ENCODE results near the gene CDC20.

The CDC20 gene

DNA sequence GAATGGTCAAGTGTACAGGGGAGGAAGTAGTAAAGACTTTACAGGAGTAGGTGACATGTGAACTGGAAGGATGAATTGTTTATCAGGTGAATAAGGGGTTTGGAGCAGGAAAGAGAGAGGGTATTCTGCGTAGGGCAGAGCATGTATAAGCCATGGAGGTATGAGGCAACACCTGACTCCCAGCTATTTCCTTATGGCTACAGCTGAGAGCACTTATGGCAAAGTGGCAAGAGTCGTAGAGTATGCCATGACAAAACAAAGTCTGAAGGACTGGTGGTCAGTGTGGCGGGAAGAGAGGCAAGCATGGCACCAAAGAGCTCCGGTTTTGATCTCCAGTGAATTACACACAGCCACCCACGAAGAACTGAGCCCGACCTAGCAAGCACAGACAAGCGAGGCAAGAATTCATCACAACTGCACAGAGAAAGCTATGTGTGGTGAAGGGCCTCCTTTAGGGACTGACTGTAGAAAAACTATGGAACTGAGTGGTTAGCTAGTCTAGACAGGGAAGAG, 18.0 kb downstream of the CDC20 start:
- H3K27me3 Mint-ChIP-seq = no peaks in the 10 kb centered on the region
- peaks cover 37% of the 10 kb centered on the region for H3K36me3 Mint-ChIP-seq (ENCODE audit: low read depth)
- H3K4me3 Mint-ChIP-seq = no peak overlapping the region
- DNase-seq = no peak
- H3K9me3 Mint-ChIP-seq = no peaks in the 10 kb centered on the region
- H3K4me1 Mint-ChIP-seq (ENCODE audit: low read depth) = peaks cover 11% of the 10 kb centered on the region
- no peak overlapping the region for H3K27ac Mint-ChIP-seq

DNA sequence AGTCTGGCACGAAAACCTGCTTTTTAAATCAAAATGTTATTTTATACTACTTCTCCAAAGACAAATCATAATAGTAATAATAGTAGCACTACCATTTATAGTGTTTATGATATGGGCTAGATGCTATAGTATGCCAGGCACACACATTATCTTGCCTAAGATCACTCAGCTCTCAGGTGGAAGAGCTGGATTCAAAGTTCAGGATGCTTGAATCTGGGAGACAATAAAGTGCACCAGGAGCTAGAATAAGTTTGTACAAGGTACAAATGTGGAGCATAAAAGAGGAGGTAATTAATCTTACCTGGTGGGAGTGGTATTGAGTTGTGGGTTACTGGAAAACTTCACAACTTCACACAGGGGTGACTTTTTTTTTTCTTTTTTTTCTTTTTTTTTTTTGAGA, 19.1 kb downstream of the CDC20 start:
- no peak overlapping the region for H3K4me3 Mint-ChIP-seq

DNA sequence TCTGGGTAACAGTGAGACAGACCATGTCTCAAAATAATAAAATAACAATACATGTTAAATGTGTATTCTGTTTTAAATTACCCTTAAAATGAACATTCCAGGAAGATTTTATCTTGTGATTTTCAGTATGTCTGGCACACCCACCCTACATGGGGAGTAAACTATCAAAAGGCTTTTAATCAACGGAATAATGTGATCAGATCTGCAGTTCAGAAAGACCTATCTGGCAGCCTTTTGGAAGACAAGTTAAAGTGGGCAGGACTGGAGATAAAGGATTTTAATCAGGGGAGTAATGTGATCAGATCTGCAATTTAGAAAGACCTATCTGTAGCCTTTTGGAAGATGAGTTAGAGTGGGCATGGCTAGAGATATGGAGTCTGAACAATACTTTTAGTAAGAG, 20.7 kb downstream of the CDC20 start:
- no peaks in the 10 kb centered on the region for H3K27me3 Mint-ChIP-seq
- no peaks in the 10 kb centered on the region for H3K9me3 Mint-ChIP-seq
- H3K27ac Mint-ChIP-seq = no peak overlapping the region
- no peak for DNase-seq
- no peak overlapping the region for H3K4me3 Mint-ChIP-seq
- peaks cover 62% of the 10 kb centered on the region for H3K36me3 Mint-ChIP-seq (ENCODE audit: low read depth)
- H3K4me1 Mint-ChIP-seq (ENCODE audit: low read depth) = peaks cover 14% of the 10 kb centered on the region

More for the DNA sequence above, 19.1 kb downstream of the CDC20 start:
- H3K4me1 Mint-ChIP-seq (ENCODE audit: low read depth) = peaks cover 14% of the 10 kb centered on the region
- no peak overlapping the region for H3K27ac Mint-ChIP-seq
- H3K36me3 Mint-ChIP-seq (ENCODE audit: low read depth) = peaks cover 46% of the 10 kb centered on the region
- H3K9me3 Mint-ChIP-seq = no peaks in the 10 kb centered on the region
- no peaks in the 10 kb centered on the region for H3K27me3 Mint-ChIP-seq
- DNase-seq = no peak

DNA sequence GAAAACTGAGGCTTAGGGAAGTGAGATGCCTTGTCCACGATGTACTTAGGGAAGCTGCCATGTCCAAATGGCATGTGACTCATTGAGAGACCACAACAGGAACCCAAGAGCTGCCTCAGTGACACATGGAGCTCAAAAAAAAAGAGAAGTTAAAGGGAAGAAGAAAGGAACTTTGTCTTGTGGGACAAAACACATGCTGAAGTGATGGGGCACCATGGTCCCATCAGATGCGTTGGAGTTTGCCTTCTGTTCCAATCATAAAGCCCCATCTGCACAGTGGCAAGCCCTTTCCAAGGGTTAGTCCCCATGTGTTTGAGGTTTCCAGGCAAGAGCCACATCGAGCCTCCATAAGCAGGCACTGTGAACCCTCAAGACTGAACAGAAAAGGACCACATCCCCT, 22.8 kb downstream of the CDC20 start:
- Mint-ChIP-seq H3K4me1 (ENCODE audit: low read depth) (peaks cover 11% of the 10 kb centered on the region), H3K36me3 (ENCODE audit: low read depth) (peaks cover 81% of the 10 kb centered on the region), H3K27ac (peak overlapping the region; percentile 39), H3K27me3 (no peaks in the 10 kb centered on the region), H3K9me3 (no peaks in the 10 kb centered on the region), H3K4me3 (no peak overlapping the region)
- DNase-seq = no peak

DNA sequence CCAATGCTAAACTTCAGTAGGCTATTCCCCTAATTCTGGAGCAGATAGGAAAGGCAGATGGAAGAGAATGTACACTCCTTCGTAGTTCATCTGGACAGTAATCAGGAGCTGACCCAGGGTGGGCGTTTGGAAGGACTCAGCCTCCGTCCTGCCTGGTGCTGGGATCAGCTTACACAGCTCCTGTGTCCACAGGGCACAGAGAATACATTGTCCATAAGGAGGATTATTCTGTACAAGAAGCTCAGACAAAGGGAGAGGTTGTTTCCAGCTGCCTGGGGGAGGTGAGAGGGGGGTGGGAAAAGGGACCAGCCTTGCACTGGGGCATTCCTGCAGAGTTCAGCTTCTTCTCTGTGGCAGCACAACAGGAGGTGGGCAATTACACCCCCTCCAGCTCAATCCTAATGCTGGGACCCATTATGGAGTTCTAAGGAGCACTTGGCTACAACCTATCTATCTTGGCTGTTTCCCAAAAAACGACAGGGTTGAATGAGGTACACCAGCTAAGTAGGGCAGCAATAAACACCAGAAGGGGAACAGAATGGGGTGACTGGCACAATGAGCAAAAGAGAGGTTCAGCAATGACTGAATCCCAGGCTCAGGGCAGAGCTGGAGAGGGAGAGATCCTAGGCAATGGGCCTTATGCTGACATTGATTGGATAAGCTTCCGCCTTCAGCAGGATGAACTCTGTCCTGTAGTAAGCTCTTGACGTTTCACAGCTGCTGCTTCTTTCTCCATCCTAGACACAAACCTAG, 23.4 kb downstream of the CDC20 start:
- H3K9me3 Mint-ChIP-seq = no peaks in the 10 kb centered on the region
- no peak overlapping the region for H3K4me3 Mint-ChIP-seq
- peak overlapping the region; percentile 42 for H3K27ac Mint-ChIP-seq
- no peaks in the 10 kb centered on the region for H3K27me3 Mint-ChIP-seq
- H3K36me3 Mint-ChIP-seq (ENCODE audit: low read depth) = peaks cover 87% of the 10 kb centered on the region
- DNase-seq = no peak
- peaks cover 11% of the 10 kb centered on the region for H3K4me1 Mint-ChIP-seq (ENCODE audit: low read depth)

DNA sequence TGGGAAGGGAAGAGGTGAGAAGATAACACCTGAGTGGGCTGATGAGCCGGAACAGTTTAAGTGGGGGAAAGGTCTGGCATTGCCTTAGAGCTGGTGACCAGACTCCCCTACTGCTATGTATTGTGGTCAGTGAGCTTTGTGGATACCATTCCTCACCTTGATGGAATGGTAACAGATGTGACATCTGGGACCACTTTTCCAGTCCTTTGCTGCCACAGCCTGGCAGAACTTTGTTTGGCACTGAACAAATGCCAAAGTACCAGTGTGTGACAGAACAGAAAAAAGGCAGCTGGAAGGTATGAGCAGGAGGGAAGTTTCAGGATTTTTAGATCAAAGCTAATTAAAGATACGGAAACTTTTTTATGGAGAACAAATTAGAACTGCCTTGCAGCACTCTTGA, 24.7 kb downstream of the CDC20 start:
- H3K4me3 Mint-ChIP-seq = no peak overlapping the region
- H3K36me3 Mint-ChIP-seq (ENCODE audit: low read depth) = peaks cover 87% of the 10 kb centered on the region
- no peaks in the 10 kb centered on the region for H3K9me3 Mint-ChIP-seq
- no peaks in the 10 kb centered on the region for H3K27me3 Mint-ChIP-seq
- DNase-seq = no peak
- peaks cover 21% of the 10 kb centered on the region for H3K4me1 Mint-ChIP-seq (ENCODE audit: low read depth)
- H3K27ac Mint-ChIP-seq = no peak overlapping the region

DNA sequence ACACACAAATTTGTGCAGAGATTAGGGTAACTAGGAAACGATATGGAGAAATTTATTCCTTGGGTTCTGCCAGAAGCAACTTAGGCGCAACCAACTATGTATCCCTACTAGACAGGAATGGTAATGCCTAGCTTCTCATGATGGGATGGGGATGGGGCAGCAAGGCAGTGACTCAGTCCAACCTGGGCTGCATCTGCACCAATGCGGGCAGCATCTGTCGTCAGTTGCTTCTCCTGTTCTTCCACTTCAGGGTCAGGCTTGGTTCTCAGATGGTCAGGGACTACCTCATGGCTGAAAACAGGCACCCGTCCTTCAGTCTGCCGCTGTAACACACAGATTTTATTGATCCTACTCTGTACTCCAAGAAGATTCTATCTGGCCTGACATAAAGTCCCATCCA, 27.9 kb downstream of the CDC20 start:
- DNase-seq = no peak
- Mint-ChIP-seq H3K9me3 (no peaks in the 10 kb centered on the region), H3K27ac (peak overlapping the region; percentile 3), H3K4me1 (ENCODE audit: low read depth) (peaks cover 40% of the 10 kb centered on the region), H3K4me3 (no peak overlapping the region), H3K36me3 (ENCODE audit: low read depth) (peaks cover 74% of the 10 kb centered on the region), H3K27me3 (no peaks in the 10 kb centered on the region)

DNA sequence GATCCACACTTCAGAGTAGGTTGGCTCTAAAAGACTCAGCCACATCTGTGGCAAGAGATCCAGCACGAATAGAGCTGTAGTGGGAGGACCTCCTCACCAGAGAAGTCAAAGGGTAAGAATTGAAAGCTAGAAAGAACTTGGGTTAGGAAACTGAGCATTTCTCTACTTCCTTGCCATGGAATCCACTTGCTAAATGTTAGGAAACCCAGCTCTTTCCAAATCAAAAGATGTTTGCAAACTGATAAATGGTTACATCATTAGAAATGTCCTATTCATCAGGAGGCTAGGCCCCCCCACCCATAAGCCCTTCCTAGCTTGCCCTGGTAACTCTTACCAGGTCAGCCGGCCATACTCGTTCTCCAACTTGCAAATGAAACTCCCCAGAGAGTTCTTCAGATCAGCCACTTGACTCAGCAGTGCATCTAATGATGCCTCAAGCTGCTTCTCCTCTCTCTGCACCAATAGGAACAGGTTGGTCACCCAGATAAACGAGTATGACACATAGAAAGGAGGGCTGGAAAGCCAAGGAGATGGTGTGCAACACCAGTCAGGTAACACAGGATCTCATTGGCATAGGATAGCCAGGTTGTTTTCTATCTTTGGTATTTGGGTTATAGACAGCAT, 29.3 kb downstream of the CDC20 start:
- peaks cover 43% of the 10 kb centered on the region for H3K4me1 Mint-ChIP-seq (ENCODE audit: low read depth)
- H3K36me3 Mint-ChIP-seq (ENCODE audit: low read depth) = peaks cover 63% of the 10 kb centered on the region
- DNase-seq = no peak
- H3K27me3 Mint-ChIP-seq = no peaks in the 10 kb centered on the region
- no peaks in the 10 kb centered on the region for H3K9me3 Mint-ChIP-seq
- peak overlapping the region; percentile 98 for H3K27ac Mint-ChIP-seq
- H3K4me3 Mint-ChIP-seq = peak overlapping the region; percentile 99

DNA sequence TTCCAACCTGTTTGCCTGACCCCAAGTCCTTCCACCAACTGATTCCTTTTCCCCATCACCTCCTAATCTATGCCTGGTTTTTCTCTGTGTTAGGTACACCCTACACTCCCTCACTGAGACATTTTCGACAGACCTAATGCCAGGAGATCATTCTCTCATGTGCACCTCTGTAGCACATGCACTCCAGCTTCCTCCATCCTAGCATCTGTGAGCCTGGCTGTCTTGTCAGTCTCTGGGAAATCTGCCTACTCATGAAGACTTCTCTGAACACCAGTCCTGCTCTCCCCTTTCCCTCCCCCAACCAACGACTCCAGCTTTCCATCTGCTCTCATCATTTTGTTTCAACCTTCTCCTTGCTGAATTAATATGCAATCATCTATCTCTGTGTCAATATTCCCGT, 29.8 kb downstream of the CDC20 start:
- Mint-ChIP-seq H3K9me3 (no peaks in the 10 kb centered on the region), H3K4me1 (ENCODE audit: low read depth) (peaks cover 47% of the 10 kb centered on the region), H3K27me3 (no peaks in the 10 kb centered on the region), H3K36me3 (ENCODE audit: low read depth) (peaks cover 61% of the 10 kb centered on the region), H3K27ac (peak overlapping the region; percentile 98), H3K4me3 (peak overlapping the region; percentile 99)
- DNase-seq = no peak

DNA sequence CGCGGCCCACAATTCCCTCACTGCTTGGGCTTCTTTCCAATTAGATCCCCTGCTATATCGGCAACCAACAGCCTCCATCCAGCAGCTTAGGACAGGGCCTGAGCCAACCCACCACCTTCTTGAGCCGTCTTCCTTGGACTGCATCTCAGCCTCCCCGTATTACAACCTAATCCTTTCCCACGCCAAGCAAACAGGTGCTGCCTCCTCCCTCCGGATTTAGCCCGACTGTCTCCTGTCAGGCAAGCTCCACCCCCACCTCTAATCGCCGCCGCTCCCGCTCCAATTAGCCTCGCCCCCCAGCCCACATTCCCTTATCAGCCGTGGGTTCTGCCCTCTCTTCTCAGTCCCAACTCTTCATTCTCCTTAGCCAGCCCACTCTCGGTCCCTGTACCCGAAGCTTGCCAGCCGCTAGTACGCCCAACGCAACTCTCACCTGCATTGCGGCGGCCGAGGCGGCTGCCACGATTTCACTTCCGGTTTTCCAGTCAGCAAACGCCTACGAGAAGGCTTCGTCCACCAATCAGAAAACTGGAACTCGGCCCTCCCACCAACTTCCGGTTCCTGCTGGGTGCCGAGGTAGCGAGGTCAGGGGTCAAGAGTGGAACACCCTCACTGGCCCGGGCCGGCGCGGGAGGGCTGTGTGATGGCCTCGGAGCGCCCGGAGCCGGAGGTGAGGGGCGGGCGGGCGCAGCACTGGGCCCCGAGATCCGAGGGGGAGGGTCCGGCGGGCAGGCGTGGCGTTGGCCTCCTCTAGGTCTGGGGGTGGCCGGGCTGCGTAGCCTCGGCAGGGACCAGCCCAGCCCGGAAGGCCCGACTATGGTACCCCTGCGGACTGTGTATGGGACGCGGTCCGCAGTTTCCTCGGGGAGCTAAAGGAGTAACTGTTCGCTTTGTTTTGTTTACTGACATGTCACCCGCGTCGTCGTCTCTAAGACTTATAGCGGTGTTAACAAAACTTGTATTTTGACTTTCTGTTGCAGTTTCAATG, 30.8 kb downstream of the CDC20 start, which contains the start of the genes MED8 and SZT2:
MED8 (minus strand) TSS at position 475 of the 988 bp plus-strand sequence; CDS start at position 439, 36 bp downstream.
SZT2 (plus strand) TSS at position 574 of the 988 bp plus-strand sequence; CDS start at position 644, 70 bp downstream.
- no peaks in the 10 kb centered on the region for H3K9me3 Mint-ChIP-seq
- no peaks in the 10 kb centered on the region for H3K27me3 Mint-ChIP-seq
- H3K4me3 Mint-ChIP-seq = peak within 1 kb of the TSS; percentile 99
- H3K4me1 Mint-ChIP-seq (ENCODE audit: low read depth) = peaks cover 47% of the 10 kb centered on the region
- DNase-seq = peak; percentile 96
- peak within 1 kb of the TSS; percentile 98 for H3K27ac Mint-ChIP-seq
- H3K36me3 Mint-ChIP-seq (ENCODE audit: low read depth) = peaks cover 55% of the 10 kb centered on the region

DNA sequence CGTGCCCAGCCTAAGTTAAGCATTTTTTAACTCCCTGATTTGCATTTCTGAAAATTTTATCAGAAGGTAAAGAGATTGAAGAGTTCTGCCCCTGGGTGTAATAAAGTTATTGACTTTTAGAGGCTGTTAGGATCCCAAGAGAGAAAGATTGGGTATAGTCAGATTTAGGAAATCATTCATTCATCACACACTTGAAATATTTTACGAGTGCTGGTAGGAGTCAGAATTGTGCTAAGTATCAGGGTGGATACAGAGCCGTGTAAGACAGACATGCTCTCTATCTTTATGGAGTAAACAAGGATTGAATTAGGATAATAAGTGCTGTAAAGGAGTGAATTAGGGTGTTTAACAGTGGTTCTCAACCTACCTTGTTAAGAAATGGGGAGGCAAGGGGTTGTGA, 33.9 kb downstream of the CDC20 start:
- H3K27ac Mint-ChIP-seq = peak overlapping the region; percentile 2
- H3K9me3 Mint-ChIP-seq = no peaks in the 10 kb centered on the region
- DNase-seq = no peak
- no peaks in the 10 kb centered on the region for H3K27me3 Mint-ChIP-seq
- peaks cover 46% of the 10 kb centered on the region for H3K4me1 Mint-ChIP-seq (ENCODE audit: low read depth)
- no peak overlapping the region for H3K4me3 Mint-ChIP-seq
- H3K36me3 Mint-ChIP-seq (ENCODE audit: low read depth) = peaks cover 47% of the 10 kb centered on the region

DNA sequence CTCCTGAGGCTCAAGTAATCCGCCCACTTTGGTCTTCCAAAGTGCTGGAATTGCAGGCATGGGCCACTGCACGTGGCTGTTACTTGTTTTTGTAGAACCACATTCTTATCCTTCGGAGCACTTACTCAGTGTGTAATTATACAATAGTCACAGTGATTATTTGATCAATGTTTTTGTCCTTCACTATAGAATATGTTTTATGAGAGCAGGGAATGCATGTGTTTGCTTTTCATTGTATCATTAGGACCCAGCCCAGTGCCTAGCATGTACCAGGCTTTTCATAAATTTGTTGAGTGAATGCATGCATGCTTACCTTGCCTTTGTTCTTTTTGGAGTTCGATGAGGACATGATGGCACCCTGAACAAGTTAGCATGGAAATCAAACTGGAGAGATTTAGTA, 36.7 kb downstream of the CDC20 start:
- Mint-ChIP-seq H3K4me1 (ENCODE audit: low read depth) (peaks cover 26% of the 10 kb centered on the region), H3K27me3 (no peaks in the 10 kb centered on the region), H3K36me3 (ENCODE audit: low read depth) (peaks cover 45% of the 10 kb centered on the region), H3K4me3 (no peak overlapping the region), H3K9me3 (no peaks in the 10 kb centered on the region), H3K27ac (no peak overlapping the region)
- DNase-seq = no peak

DNA sequence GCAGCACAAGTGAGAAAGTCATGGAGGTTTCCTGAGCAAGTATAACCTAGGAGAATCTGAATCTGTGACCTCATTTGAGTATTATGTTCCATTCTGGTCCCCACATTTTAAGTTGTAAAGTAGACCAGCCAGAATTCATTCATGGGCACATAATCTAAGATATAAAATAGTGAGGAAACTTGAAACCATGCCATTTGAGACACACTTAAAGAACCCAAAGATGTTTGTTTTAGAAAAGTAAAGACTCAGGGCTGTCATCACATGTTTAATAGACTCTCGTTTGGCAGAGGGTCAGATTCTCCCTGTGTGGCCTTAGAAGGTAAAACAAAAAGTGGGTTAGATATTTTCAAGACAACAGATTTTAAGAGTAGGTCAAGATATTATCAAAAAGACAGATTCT, 37.3 kb downstream of the CDC20 start:
- no peak overlapping the region for H3K27ac Mint-ChIP-seq
- no peak overlapping the region for H3K4me3 Mint-ChIP-seq
- peaks cover 20% of the 10 kb centered on the region for H3K4me1 Mint-ChIP-seq (ENCODE audit: low read depth)
- H3K27me3 Mint-ChIP-seq = no peaks in the 10 kb centered on the region
- H3K9me3 Mint-ChIP-seq = no peaks in the 10 kb centered on the region
- DNase-seq = no peak
- peaks cover 45% of the 10 kb centered on the region for H3K36me3 Mint-ChIP-seq (ENCODE audit: low read depth)

DNA sequence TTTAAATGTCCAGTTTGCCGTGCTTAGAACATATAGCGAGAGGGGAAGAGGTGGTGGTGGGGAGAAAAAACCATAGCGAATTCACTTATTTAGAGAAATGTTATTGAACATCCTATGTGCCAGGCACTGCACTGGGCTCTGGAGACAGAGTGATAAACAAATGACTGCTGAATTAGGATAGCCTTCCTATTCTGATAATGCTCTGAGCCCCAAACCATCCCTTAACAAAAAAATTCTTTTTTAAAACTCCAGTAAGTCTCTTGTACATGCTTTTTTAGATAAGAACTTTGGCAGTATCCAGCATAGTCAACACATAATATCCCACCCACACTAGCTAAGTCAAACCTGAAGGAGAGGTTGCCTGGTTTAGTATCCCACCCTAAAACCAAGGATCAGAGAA, 39.4 kb downstream of the CDC20 start:
- DNase-seq = no peak
- Mint-ChIP-seq H3K4me3 (no peak overlapping the region), H3K27ac (no peak overlapping the region), H3K9me3 (no peaks in the 10 kb centered on the region), H3K27me3 (no peaks in the 10 kb centered on the region), H3K4me1 (ENCODE audit: low read depth) (peaks cover 13% of the 10 kb centered on the region), H3K36me3 (ENCODE audit: low read depth) (peaks cover 57% of the 10 kb centered on the region)
